Mesenteric fat pad (tissue), 1 donor: ENCODE results near the gene OMA1. TPM values are rescaled to one million over a fixed set of nuclear protein-coding genes. Genes with fewer than 3 reads are reported as not detected.
"Not testable (repeated sequence)": the region's sequence is repeated elsewhere in the genome, so short reads cannot be mapped to it uniquely, and the experiment has no call there.

Experiments
- DNase-seq: peaks from one replicate; pipeline ENCODE4 v3.0.0-alpha.2; 2020; ENCODE audit warnings: low spot score
- total RNA-seq: library from RNA; stranded (reverse); fragmentation: NEBNext Ultra II Directional; extraction: Animal tissue kit (Norgen Biotek cat#: 25700); gene quantifications from one replicate; pipeline ENCODE4 v1.2.1, GENCODE V29; 2021
- donor health status: DM: yes; HTN: yes; CAD: no.

The OMA1 gene
- total RNA-seq, 1 donor from 2014 or later: 13.5 TPM

DNA sequence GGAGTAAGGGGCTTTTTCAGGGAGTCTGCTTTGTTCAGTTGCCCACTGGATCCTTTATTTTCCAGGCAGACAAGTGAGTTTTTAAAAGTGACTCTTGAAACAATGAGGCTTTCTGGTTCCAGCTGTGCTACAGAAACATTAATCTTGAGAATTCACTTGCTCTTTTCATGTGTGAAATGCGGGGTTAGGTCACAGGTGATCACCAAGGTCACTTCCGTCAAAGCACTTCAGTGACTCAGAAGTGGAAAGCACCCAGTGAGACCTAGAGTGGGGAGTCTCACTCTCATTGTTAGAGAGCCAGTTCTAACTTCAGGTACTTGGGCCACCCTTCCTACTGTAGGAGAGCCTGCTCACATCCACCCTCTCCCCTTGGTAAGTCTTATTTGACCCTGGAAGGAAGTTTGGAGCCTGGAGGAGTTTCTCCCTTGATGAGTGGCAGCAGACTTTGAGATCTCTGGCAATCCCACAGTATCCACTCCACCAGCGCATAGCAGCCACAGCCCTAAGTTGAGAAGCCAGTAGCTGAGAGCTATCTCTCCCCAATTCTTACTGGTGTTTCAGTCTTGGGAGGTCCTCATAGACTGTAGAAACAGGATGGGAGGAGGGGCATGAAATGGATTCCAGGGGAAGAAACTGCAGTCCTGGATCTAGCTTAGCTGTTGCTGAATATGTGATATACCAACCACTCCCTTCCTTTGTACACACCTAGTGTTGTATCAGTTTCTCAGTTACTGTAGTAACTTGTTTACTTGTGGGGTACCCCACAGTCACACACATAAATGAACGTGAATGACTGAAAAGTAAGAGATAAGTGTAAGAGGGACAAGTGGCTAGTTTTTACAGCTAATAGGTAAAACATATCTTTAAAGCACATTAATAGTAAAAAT lies 27.4 kb upstream of the OMA1 start:
- DNase-seq: no peak

- no peak for DNase-seq
Measured at GRCh38 chr1:58573138-58573537, 26.6 kb upstream of the OMA1 start.

DNA sequence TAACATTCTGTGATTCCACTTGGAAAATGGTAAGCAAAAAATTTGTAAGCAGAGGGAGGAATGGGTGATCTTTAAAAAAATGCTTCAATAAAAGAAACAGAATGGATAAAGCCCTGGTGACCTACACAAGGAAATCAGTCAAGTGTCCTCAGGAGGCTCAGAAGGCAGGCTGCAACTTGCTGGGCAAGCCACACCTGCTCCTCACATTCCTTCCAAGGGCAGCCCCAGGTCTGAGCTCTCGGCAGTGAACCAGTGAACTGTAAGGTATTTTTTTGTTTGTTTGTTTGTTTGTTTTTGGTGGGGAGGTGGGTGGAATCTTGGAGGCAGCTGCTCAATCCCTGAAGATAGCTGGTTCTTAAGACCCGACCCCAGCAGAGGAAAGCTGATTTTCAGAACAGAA lies 26.2 kb upstream of the OMA1 start:
- DNase-seq: no peak

DNA sequence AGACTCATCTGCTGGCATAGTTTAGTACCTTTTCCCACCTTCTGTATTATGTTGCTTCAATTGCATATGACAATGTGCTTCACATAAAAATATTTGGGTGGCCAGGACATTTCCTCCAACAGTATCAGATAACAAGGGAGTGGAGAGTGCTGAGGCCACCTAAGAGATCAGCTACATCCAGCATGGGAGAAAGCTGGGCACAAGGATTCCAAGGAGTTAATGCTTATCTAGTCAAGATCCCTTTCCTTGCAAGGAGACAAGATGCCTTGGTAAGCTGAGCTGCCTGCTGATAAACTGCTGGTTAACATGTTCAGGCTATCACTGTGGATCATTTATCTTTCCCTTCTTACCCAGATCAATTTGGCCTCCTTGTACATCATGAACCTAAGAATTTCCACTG lies 25.1 kb upstream of the OMA1 start:
- DNase-seq: no peak

- no peak for DNase-seq
Measured at GRCh38 chr1:58570817-58571216, 24.3 kb upstream of the OMA1 start.

- DNase-seq: no peak
Measured at GRCh38 chr1:58570094-58570493, 23.6 kb upstream of the OMA1 start.

- DNase-seq: no peak
Measured at GRCh38 chr1:58568911-58569310, 22.4 kb upstream of the OMA1 start.

DNA sequence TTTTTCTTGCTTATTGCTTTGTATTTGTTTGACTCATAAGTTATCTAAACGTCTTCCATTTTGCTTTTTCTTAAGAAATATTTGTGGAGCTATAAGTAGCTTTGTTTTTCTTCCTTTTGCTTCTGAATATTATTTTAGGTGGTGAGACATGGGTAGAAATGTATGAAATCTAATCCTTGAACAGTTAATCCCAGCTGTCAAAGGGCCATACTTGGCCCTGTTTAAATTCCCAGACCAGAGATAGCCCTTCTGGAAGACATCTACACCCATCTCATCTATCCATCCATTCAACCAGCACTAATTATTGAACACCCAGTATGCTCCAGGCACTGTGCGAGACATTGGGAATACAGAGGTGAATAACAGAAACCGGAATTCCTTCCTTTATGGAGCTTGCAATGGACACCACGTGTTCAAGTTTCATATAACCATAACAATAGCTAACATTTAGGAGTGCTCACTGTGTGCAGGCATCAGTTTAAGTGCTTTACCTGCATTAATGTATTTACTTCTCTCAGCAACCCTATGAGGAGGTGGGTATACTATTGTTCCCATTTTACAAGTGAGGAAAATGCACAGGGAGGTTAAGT lies 21.8 kb upstream of the OMA1 start:
- DNase-seq: no peak

GRCh38 chr1:58566339-58566738 lies 19.8 kb upstream of the OMA1 start:
- DNase-seq: no peak

GRCh38 chr1:58563715-58564114 lies 17.2 kb upstream of the OMA1 start:
- DNase-seq: not testable (repeated sequence)

DNA sequence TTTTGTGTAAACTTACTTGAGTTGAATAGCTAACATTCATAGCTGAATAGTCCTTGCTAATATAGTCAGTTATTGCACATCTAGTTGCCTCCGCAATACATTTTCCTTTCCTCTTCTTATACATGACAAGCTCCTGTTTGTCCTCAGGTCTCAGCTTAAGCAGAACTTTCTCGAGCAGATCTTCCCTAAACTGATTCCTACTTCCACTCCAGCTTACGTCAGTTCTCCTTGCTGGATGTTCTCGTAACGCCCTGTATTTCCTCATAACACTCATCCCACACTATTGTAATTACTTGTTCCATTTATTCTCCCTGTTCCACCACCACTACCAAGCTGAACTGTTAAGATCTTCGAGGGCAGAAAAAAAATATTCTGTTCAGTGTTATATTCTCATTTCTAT lies 15.1 kb upstream of the OMA1 start:
- no peak for DNase-seq

- no peak for DNase-seq
Measured at GRCh38 chr1:58555393-58555792, 8.9 kb upstream of the OMA1 start.

DNA sequence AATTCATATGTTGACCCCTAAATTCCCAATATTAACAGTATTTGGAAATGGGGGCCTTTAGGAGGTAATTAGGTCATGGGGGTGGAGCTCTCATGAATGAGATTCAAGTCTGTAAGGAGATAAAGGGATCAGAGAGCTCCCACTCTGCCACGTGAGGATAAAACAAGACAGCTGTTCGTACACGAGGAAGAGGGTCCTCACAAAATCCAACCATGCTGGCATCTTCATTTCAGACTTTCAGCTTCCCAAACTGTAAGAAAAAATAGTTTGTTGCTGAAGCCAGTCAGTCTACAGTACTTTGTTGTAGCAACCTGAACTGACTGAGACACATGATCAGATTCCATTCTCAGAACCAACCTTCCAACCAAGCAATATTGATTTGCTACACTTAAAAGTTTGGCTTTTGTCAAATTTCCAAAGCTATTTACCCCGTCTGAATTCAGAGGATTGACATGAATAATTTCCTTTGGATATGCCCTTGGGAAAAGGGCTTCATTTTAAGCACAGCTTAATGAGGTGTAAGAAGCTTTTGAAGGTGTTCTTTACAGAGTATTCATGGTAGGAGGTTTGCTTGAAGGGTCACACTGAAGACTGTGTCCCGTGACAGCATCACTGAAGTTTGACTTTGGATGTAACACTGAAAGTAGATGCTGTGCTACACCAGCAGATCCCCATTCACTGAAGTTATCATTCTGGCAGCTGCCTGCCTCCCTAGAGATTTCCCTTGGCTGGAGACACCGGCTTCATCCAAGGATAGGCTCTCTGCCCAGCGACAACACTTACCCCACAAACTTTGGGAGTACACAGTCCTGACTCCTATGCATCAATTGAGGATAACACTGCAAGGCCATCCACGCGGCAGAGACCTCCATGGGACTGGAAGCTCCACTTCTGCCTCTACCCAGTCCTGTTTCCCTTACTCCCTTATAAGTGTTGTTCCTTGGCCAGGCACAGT lies 4.9 kb upstream of the OMA1 start:
- no peak for DNase-seq

- not testable (repeated sequence) for DNase-seq
Measured at GRCh38 chr1:58549291-58549690, 2.8 kb upstream of the OMA1 start.

- no peak for DNase-seq
Measured at GRCh38 chr1:58548371-58548770, 1.8 kb upstream of the OMA1 start.

GRCh38 chr1:58545591-58546519 lies 671 bp downstream of the OMA1 start:
- peak; percentile 94 for DNase-seq

DNA sequence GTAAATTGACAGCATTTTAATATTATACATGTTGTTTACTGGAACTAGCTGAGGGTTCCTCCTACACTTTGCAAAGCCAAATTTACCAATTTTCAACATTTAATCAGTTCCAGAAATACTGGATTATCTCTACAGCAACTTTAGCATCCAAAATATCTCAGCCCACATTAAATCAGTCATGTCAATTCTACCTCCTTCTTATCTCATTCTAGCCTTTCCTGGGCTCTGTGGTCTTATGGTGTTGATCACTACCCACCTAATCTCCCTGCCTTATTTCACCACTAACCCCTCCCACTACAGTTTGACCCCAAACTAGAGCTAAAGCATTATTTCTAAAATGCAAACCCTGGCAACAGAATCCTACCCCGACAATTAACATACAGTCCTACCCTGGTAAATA lies 3.3 kb downstream of the OMA1 start:
- DNase-seq: no peak

DNA sequence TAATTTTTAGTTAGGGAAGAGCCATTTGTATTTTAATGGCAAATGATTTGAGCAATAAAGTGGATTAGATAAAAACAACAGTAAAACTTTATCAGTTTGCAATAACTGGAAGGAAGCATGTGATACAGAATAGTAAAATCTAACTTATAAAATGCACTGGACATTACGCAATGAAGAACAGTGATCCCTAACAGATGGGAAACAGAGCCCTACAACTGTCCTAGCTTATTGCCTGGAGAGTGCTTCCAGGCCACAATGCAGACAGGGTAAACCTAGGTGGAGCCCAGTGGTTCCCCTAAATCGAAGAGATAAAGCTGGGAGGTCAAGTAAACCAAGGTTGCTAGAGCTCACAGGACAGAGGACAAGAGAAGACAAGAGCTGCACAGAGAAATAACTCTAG lies 7.0 kb downstream of the OMA1 start:
- DNase-seq: no peak

- no peak for DNase-seq
Measured at GRCh38 chr1:58538821-58539220, 7.7 kb downstream of the OMA1 start.

DNA sequence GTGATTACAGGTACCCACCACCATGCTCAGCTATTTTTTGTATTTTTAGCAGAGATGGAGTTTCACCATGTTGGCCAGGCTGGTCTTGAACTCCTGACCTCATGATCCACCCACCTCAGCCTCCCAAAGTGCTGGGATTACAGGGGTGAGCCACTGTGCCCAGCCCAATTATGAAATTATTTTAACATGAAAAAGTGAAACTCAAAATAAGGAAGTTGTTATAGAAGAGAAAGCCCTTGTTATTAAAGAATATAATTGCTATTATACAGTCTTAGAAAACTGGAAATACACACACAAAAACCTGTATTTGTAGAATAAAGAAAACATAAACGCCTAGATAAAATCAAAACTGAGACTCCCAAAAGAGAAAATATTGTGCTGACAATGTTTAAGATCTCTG lies 14.7 kb downstream of the OMA1 start:
- not testable (repeated sequence) for DNase-seq

- no peak for DNase-seq
Measured at GRCh38 chr1:58529284-58529683, 17.2 kb downstream of the OMA1 start.
